Upper lobe of left lung (tissue), 6 donors: ENCODE data around the gene PCSK5. TPM values are rescaled to one million over a fixed set of nuclear protein-coding genes. Genes with fewer than 3 reads are reported as not detected.

Experiments
- ATAC-seq, 2 donors: fragments of 200-7000 bp; cut with Tn5 transposase; one replicate each; pipeline ENCODE4 v1.9.1; 2022; ENCODE audit warnings: mild to moderate bottlenecking in 2 of 2, moderate library complexity in 2 of 2; ENCODE audit not compliant: low FRiP score in 2 of 2
- DNase-seq, 2 donors: peaks; one replicate each; pipeline ENCODE4 v3.0.0-alpha.2; 2019 to 2020
- H3K27ac ChIP-seq, 4 donors: fragments of 200-600 bp; sonication (generic); one replicate each; pipeline ENCODE4 v1.5.1; 2016 to 2019
- H3K27me3 ChIP-seq, 4 donors: fragments of 200-600 bp; sonication (generic); one replicate each; pipeline ENCODE4 v1.5.1; 2017 to 2019
- H3K36me3 ChIP-seq, 4 donors: fragments of 200-600 bp; sonication (generic); one replicate each; pipeline ENCODE4 v1.5.1; 2016 to 2019
- H3K4me1 ChIP-seq, 4 donors: fragments of 200-600 bp; sonication (generic); one replicate each; pipeline ENCODE4 v1.5.1; 2018 to 2019
- H3K4me3 ChIP-seq, 4 donors: fragments of 200-600 bp; sonication (generic); one replicate each; pipeline ENCODE4 v1.5.1; 2017 to 2019; ENCODE audit warnings: mild to moderate bottlenecking in 2 of 4, moderate library complexity in 1 of 4
- H3K9me3 ChIP-seq, 4 donors: fragments of 200-600 bp; sonication (generic); one replicate each; pipeline ENCODE4 v1.5.1; 2018 to 2019
- EP300 ChIP-seq, 4 donors: sonication (generic); formaldehyde crosslinking; IDR thresholded peaks; one replicate each; pipeline ENCODE4 v1.5.1; 2017; ENCODE audit warnings: antibody characterized with exemption in 4 of 4, control low read depth in 2 of 4
- POLR2A ChIP-seq, 4 donors: fragments of 450-650 bp; IDR thresholded peaks; one replicate each; pipeline ENCODE4 v1.5.1; 2016 to 2017; ENCODE audit warnings: antibody characterized with exemption in 4 of 4, mild to moderate bottlenecking in 2 of 4
- POLR2AphosphoS5 ChIP-seq, 2 donors: sonication (generic); formaldehyde crosslinking; IDR thresholded peaks; one replicate each; pipeline ENCODE4 v1.5.1; 2017; ENCODE audit warnings: antibody characterized with exemption in 2 of 2
- WGBS, 2 donors: methylation state at CpG; one replicate each; pipeline ENCODE4 v1.1.5; 2017 to 2018; 5-methylcytosine and 5-hydroxymethylcytosine counted together
- total RNA-seq, 6 donors: library from RNA; depleted of rRNA in 4 of 6; stranded (reverse); fragments of >200 nt in 4 of 6; gene quantifications; one replicate each; pipeline versions ENCODE4 v1.1.0 to v1.2.1, GENCODE V29; 2016 to 2021
- TF ChIP-seq, protein P1 (sequence below), 6 experiments: fragments of 450-650 bp in 4 of 6; fragments of 200-600 bp in 2 of 6; sonication (generic) in 2 of 6; IDR thresholded peaks; one replicate each; pipeline ENCODE4 v1.5.1; 2016 to 2019; ENCODE audit warnings: antibody characterized with exemption in 6 of 6
- donor health status: DM: no; HTN: no; CAD: no; lungs with moderate emphysema.
- donor health status: DM: no; HTN: yes; CAD: no; lungs with severe emphysema.

PCSK5 gene
- total RNA-seq, 6 donors from 2014 or later, result 12.8 to 29.2 (median 18.3) TPM

DNA sequence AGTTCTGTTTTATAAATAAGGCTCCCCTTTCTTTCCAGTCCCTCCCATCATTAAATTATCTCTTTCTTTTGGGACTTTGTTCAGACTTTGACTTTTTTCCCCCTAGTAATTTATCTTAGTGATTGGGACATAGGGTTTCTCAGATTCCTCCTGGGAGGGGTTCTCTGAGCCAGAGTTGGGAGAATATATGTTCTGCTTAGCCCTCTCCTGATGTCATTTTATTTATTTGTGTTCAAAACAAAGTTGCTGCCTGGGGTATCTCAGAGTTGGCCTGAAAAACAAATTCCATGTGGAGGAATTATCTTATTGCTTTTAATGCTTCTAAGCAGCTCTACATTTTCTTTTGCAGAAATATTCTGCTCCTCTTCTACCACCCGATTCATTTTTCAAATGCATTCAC is 211.0 kb downstream of the PCSK5 start:
- Histone ChIP-seq H3K36me3 (peaks cover 0 to 5% (median 0%) of the 10 kb centered on the region in 4 donors), H3K27ac (no peak overlapping the region), H3K4me3 (no peak overlapping the region), H3K9me3 (no peaks in the 10 kb centered on the region), H3K4me1 (peaks cover 3 to 11% (median 10%) of the 10 kb centered on the region in 4 donors), H3K27me3 (no peaks in the 10 kb centered on the region)
- ATAC-seq (no peak), DNase-seq (no peak)
- TF ChIP-seq POLR2AphosphoS5 (IDR thresholded peaks at IDR 0.05) (no peak), EP300 (IDR thresholded peaks at IDR 0.05) (no peak), POLR2A (IDR thresholded peaks at IDR 0.05) (no peak)
- TF ChIP-seq, protein P1, sequence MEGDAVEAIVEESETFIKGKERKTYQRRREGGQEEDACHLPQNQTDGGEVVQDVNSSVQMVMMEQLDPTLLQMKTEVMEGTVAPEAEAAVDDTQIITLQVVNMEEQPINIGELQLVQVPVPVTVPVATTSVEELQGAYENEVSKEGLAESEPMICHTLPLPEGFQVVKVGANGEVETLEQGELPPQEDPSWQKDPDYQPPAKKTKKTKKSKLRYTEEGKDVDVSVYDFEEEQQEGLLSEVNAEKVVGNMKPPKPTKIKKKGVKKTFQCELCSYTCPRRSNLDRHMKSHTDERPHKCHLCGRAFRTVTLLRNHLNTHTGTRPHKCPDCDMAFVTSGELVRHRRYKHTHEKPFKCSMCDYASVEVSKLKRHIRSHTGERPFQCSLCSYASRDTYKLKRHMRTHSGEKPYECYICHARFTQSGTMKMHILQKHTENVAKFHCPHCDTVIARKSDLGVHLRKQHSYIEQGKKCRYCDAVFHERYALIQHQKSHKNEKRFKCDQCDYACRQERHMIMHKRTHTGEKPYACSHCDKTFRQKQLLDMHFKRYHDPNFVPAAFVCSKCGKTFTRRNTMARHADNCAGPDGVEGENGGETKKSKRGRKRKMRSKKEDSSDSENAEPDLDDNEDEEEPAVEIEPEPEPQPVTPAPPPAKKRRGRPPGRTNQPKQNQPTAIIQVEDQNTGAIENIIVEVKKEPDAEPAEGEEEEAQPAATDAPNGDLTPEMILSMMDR (IDR thresholded peaks at IDR 0.05), result no peak
- WGBS, 2 donors, result 91 to 100% methylated on average over 1 of the region's 1 CpG

DNA sequence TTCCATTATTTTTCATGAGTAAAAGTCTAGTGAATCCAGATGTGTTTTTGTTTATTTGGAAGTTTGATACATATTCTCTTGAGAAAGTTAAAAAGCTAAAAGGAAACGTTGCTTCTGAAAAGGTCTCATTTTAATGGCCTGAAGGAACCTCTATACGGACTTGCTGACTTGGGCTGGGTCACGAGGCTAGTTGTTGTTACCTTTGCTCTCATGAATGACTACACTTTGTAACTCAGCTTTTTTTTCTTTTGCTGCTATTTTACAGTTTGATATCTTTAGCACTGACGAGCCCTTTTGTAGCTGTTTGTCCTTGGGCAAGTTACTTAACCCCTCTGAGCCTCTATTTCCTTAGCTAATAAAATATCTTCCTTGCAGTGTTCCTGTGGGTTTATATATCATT is 211.5 kb downstream of the PCSK5 start:
- ATAC-seq, result no peak
- TF ChIP-seq POLR2A (IDR thresholded peaks at IDR 0.05) (no peak), EP300 (IDR thresholded peaks at IDR 0.05) (no peak), POLR2AphosphoS5 (IDR thresholded peaks at IDR 0.05) (no peak)
- TF ChIP-seq, protein P1 (IDR thresholded peaks at IDR 0.05), result no peak
- H3K9me3 ChIP-seq, result no peaks in the 10 kb centered on the region

DNA sequence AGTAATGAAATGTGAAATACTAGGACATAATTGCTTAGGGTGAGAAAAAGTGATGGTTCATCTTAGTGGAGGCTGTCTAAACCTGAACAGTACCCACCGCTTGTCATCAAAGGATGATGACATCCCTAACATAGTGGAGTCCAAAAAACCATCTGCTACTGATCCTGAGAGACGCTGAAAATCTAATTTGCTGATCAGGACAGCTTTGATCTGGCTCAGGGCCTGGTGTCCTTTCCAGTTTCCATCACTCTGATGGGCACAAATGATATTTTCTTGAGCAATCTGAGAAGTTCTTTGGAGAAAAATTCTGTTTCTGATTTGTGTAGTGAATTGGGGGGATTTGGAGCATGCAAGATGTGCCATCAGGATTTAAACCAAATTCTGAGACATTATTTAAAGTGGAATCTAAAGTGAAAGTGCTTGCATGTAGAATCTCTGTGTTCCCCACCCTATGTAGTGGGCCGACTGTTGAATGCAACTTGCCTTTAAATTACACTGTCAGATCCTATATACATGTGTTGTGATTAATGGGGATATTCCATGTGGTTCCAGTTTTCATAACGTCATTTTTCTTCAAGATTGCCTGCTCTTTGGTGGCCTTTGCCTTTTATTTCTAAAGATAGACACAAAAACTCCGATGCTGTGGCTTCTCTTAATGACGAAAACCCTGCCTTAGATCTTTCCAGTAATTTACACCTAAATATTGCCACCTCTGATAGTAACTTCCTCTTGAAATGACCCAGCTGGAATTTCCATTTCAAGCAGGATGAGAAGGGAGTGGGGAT is 213.2 kb downstream of the PCSK5 start:
- ATAC-seq, result no peak
- Histone ChIP-seq H3K4me1 (peaks cover 3 to 11% (median 10%) of the 10 kb centered on the region in 4 donors), H3K4me3 (no peak overlapping the region), H3K9me3 (no peaks in the 10 kb centered on the region), H3K36me3 (peaks cover 0 to 9% (median 0%) of the 10 kb centered on the region in 4 donors), H3K27ac (no peak overlapping the region), H3K27me3 (no peaks in the 10 kb centered on the region)
- no peak for TF ChIP-seq POLR2AphosphoS5 (IDR thresholded peaks at IDR 0.05)
- TF ChIP-seq EP300 (IDR thresholded peaks at IDR 0.05), result no peak
- TF ChIP-seq, protein P1 (IDR thresholded peaks at IDR 0.05), result no peak
- TF ChIP-seq POLR2A (IDR thresholded peaks at IDR 0.05), result no peak
- DNase-seq, result no peak
- 72 to 73% methylated on average over 6 of the region's 6 CpGs for WGBS, 2 donors

More for the DNA sequence above, 211.5 kb downstream of the PCSK5 start:
- Histone ChIP-seq H3K4me1 (peaks cover 3 to 11% (median 10%) of the 10 kb centered on the region in 4 donors), H3K36me3 (peaks cover 0 to 9% (median 0%) of the 10 kb centered on the region in 4 donors), H3K4me3 (no peak overlapping the region), H3K27ac (no peak overlapping the region), H3K27me3 (no peaks in the 10 kb centered on the region)
- WGBS, 2 donors, result 72 to 89% methylated on average over 4 of the region's 4 CpGs
- no peak for DNase-seq

DNA sequence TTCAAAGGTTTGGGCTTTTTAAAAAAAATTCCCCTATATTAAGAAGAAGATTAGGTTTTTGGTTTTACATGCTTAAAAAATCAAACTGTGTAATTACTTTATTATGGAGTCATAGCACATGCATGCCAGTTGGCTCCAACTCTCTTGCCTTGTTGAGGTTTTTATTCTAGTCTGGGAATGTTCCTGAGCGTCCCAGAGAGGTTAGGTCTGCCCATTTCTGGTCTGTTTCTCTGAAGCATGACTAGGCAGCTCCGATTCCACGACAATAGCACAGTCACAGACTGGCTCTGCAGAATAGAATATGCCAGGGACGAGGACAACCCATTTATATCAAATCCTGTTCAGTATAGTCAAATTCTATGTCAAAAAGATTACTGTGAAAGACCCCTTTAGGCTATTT is 217.0 kb downstream of the PCSK5 start:
- WGBS, 2 donors, result 72 to 90% methylated on average over 4 of the region's 4 CpGs
- Histone ChIP-seq H3K27ac (no peak overlapping the region), H3K4me3 (no peak overlapping the region), H3K36me3 (peaks cover 0 to 6% (median 0%) of the 10 kb centered on the region in 4 donors), H3K9me3 (no peaks in the 10 kb centered on the region), H3K4me1 (peaks cover 0 to 9% (median 0%) of the 10 kb centered on the region in 4 donors), H3K27me3 (no peaks in the 10 kb centered on the region)
- ATAC-seq, result peak in 1 of 2 donors; percentile 90
- TF ChIP-seq POLR2AphosphoS5 (IDR thresholded peaks at IDR 0.05) (no peak), EP300 (IDR thresholded peaks at IDR 0.05) (no peak), POLR2A (IDR thresholded peaks at IDR 0.05) (no peak)
- TF ChIP-seq, protein P1 (IDR thresholded peaks at IDR 0.05), result no peak
- no peak for DNase-seq
